ENCODE data around the gene THAP12. TPM values are rescaled to one million over a fixed set of nuclear protein-coding genes. Genes with fewer than 3 reads are reported as not detected.

The THAP12 gene
- total RNA-seq, 1 experiment from 2014 or later, result 42.5 TPM

GRCh38 chr11:76371170-76371569 is 9.8 kb downstream of the THAP12 start:
- no peak overlapping the region for H3K9ac ChIP-seq (ENCODE audit: extremely low read depth, insufficient read length, low read length)
- H3K14ac ChIP-seq (ENCODE audit: insufficient read depth, low read length), result no peak overlapping the region
- H3K9me3 ChIP-seq (ENCODE audit: control insufficient read depth, low read depth, low read length), result no peaks in the 10 kb centered on the region
- no peak for DNase-seq
- no peak overlapping the region for H4K91ac ChIP-seq (ENCODE audit: insufficient read length, low read depth, low read length)
- H2BK120ac ChIP-seq (ENCODE audit: low read depth, low read length, poor library complexity, severe bottlenecking), result no peak overlapping the region
- no peaks in the 10 kb centered on the region for H4K20me1 ChIP-seq (ENCODE audit: control insufficient read depth, insufficient read depth, insufficient read length)
- no peaks in the 10 kb centered on the region for H3K36me3 Mint-ChIP-seq (ENCODE audit: insufficient read depth in 1 of 3, low read depth in 3 of 3)
- no peak overlapping the region for H3K23ac ChIP-seq (ENCODE audit: insufficient read length, low read depth, low read length)
- no peak overlapping the region for H3K27ac ChIP-seq (ENCODE audit: insufficient read length, low read depth, low read length)
- H3K9me3 Mint-ChIP-seq, result no peaks in the 10 kb centered on the region
- no peak overlapping the region for H3K4me3 Mint-ChIP-seq
- H2AFZ ChIP-seq (ENCODE audit: low read length), result no peak overlapping the region
- H3K27ac Mint-ChIP-seq, result peak overlapping the region in 1 of 3 experiments; percentile 1; a peak in 1 of 7 replicates
- no peaks in the 10 kb centered on the region; the same call in 1 of the 2 replicates for H3K4me1 ChIP-seq (ENCODE audit: insufficient read depth, low read length)
- H3K27me3 ChIP-seq (ENCODE audit: insufficient read depth, low read length), result no peaks in the 10 kb centered on the region
- H2BK15ac ChIP-seq (ENCODE audit: low read depth, low read length), result no peak overlapping the region
- H4K8ac ChIP-seq (replicated peaks; ENCODE audit: insufficient read length, low read depth, low read length), result no peak overlapping the region
- no peak overlapping the region for H2BK12ac ChIP-seq (ENCODE audit: insufficient read length, low read depth, low read length)
- no peak overlapping the region for H2AK5ac ChIP-seq (ENCODE audit: insufficient read length, low read length)
- no peak for TF ChIP-seq CTCF (conservative IDR thresholded peaks at IDR 0.05)
- H2BK20ac ChIP-seq (ENCODE audit: low read depth, low read length, poor library complexity, severe bottlenecking), result no peak overlapping the region
- peaks cover 4% of the 10 kb centered on the region in 2 experiments; a peak in 2 of 4 replicates for H3K4me1 Mint-ChIP-seq
- no peak overlapping the region for H3T11ph ChIP-seq (ENCODE audit: low read length)
- no peak overlapping the region for H3K4ac ChIP-seq (ENCODE audit: low read depth, low read length)
- no peaks in the 10 kb centered on the region for H3K23me2 ChIP-seq (ENCODE audit: insufficient read length, low read depth, low read length, poor library complexity, severe bottlenecking)
- H3K27me3 Mint-ChIP-seq (ENCODE audit: low read depth), result no peaks in the 10 kb centered on the region
- H3K4me2 ChIP-seq (ENCODE audit: insufficient read depth, insufficient read length, low read length), result no peak overlapping the region
- no peak overlapping the region for H3K18ac ChIP-seq (ENCODE audit: insufficient read length, low read depth, low read length)
- no CpG with 5 or more reads among the region's 3 CpGs for WGBS (ENCODE audit: extremely low coverage, insufficient read length, low lambda C conversion rate)
- H3K79me2 ChIP-seq (ENCODE audit: insufficient read depth, low read length), result peaks cover 10% of the 10 kb centered on the region; the same call in 1 of the 2 replicates
- peaks cover 3% of the 10 kb centered on the region for H3K79me1 ChIP-seq (ENCODE audit: insufficient read depth, low read depth, low read length, poor library complexity, severe bottlenecking)
- no peak overlapping the region for H2BK5ac ChIP-seq (ENCODE audit: insufficient read length, low read length)
- no peak overlapping the region for H3K56ac ChIP-seq (ENCODE audit: insufficient read length, low read depth, low read length)
- H4K5ac ChIP-seq (ENCODE audit: insufficient read length, low read depth, low read length), result no peak overlapping the region
